Measurements from ENCODE around the gene PCNX2.

DNA sequence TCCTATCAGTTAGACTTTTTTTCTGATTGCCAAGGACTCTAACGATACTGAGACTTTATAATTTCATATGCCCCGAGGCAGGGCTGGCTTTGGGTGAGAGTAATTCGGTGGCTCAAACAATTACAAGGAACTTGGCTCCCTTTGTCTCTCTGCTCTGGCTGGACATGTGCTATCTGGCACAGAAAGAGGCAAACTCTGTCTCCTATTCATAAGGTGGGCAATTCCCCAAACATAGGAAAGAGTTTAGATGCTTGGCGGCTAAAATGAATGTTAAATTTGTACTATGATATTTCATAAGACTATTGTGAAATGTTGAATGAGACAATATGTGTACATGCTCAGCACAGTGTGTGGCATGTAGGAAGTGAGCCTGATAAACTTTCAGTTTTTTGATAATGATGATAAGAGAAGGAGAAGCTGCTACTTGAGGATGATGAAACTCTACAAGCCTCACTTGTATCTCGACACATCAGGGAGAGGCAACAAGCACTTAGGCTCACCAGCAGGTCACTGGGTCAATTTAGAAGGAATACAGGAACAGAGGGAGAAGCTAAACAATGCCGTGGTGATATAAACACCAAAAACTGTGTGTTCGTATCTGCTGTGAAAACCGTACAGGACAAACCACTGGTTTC, 357.7 kb downstream of the PCNX2 start:
- TF ChIP-seq POLR2A (IDR thresholded peaks at IDR 0.05) (no peak), EP300 (IDR thresholded peaks at IDR 0.05) (no peak), POLR2AphosphoS5 (IDR thresholded peaks at IDR 0.05) (no peak)
- TF ChIP-seq, protein P1, sequence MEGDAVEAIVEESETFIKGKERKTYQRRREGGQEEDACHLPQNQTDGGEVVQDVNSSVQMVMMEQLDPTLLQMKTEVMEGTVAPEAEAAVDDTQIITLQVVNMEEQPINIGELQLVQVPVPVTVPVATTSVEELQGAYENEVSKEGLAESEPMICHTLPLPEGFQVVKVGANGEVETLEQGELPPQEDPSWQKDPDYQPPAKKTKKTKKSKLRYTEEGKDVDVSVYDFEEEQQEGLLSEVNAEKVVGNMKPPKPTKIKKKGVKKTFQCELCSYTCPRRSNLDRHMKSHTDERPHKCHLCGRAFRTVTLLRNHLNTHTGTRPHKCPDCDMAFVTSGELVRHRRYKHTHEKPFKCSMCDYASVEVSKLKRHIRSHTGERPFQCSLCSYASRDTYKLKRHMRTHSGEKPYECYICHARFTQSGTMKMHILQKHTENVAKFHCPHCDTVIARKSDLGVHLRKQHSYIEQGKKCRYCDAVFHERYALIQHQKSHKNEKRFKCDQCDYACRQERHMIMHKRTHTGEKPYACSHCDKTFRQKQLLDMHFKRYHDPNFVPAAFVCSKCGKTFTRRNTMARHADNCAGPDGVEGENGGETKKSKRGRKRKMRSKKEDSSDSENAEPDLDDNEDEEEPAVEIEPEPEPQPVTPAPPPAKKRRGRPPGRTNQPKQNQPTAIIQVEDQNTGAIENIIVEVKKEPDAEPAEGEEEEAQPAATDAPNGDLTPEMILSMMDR (IDR thresholded peaks at IDR 0.05): no peak
